Stimulated activated CD8-positive, alpha-beta memory T cell treated with anti-CD3 and anti-CD28 coated beads, Interleukin-12 subunit alpha, Interleukin-12 subunit beta, amount 100 ng/mL, for 1 hour (primary cell): ENCODE data around the gene LRP1B.
"Not testable (repeated sequence)": the region's sequence is repeated elsewhere in the genome, so short reads cannot be mapped to it uniquely, and the experiment has no call there.

Source experiments
- DNase-seq: peaks from one replicate; pipeline ENCODE4 v3.0.0-alpha.2; 2020; ENCODE audit warnings: low read depth

Gene LRP1B

DNA sequence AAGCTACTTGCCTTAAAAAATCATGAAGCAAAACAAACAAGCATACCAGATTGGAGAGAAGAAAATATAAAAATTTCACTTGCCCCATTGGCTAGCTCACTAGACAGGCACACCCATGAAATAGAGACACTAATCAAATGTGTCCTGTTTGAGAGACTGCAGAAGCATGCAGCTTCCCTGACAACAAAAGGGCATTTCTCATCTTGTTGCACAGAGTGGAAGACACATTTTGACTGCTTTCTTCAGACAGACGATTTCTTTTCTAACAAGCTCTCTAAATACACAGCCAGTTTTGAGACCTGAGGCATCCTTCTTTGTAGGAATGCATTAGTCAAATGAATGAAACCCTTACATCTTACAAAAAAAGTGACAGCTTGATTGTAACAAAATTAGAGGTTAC, 1792.0 kb downstream of the LRP1B start:
- DNase-seq, result no peak

GRCh38 chr2:140337061-140337460, 1793.8 kb downstream of the LRP1B start:
- no peak for DNase-seq

DNA sequence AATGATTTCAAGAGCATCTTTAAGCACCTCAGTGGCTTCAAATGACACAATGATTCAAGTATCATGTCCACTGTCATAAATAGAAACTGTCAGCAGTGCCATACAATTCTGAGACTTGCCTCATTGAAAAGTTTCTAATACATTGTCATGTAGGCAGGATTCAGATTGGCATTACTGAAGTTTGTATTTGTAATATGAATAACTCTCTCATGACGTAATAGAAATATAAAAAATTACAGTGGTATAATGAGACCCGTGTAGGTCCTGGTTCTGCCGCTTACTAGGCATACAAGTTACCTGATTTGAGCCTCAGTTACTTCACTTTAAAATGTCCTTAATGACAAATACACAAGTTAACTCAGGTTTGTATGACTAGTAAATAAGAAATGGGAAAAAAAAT, 1814.5 kb downstream of the LRP1B start:
- no peak for DNase-seq

DNA sequence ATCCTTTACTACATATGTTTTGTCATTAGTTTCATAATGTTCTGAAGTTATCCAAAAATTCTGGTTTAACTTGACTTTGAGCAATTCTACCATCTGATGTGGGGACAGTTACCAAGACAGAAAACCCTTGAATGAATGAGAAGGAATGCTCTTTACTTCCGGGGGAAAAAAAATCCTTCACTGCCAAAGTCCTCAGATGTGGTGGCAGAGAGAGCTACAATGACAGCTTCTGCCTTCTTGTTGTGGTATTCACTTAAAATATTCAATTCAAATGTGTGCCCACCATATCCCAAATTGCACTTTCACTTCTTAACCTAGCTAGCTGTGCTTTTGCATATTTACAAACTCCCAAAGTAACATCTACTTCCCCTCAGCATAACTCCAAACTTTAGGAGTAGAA, 1818.9 kb downstream of the LRP1B start:
- DNase-seq, result no peak

DNA sequence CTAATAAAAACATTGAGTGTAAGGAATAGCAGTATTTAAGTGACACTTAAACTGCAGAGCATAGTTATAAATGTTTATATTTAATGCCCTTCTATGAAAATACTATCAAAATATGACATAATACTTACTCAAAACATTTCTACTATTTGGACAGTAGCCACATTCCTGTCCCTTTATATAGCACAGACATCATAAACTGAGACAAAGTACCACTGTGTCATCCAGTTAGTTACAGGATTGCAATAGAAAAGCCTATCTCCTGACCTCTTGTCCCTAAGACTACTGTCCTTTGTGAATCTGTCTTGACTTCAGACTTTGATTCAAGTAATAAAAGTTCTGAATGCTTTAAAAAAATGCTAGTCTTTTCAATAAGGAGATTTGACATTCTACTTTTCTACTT, 1822.1 kb downstream of the LRP1B start:
- no peak for DNase-seq

GRCh38 chr2:140307532-140307931, 1823.3 kb downstream of the LRP1B start:
- DNase-seq, result no peak

- no peak for DNase-seq
Measured at GRCh38 chr2:140295767-140296166, 1835.0 kb downstream of the LRP1B start.

DNA sequence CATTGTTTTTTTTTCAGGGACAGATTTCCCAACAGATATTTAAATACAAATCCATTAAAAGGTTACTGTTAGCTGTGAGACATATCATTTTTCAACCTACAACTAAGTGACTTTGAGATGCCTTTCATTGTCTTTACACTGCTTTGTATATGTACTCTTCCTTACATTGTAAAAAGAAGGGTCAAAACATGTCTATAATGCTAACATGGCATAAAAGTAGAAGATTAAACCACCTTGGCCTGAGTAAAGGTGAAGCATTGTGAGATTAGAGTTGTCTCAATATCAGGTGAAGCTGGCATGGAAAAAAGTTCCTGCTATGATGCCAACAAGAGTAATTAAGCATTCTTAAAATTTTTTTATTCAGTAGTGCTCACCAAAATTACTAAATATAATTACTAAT, 1842.1 kb downstream of the LRP1B start:
- no peak for DNase-seq

DNA sequence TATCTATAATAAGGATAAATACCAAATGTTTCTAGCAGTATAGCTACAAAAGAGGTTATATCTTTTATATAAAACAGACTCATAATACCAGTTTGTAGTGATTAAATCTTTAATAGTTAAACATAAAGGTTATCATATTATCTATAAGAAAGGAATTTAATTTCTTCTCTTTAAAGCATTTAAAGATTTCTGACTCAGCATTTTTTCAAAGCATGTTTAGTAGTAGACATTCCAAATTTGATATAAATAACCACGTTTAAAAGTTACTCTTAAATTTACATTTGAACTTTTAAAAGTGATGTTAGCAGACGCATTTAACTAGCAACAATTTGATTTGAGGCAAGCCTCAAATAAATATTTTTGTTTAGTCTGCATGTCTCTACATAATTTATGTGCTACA, 1842.6 kb downstream of the LRP1B start:
- no peak for DNase-seq

GRCh38 chr2:140286377-140286776, 1844.4 kb downstream of the LRP1B start:
- DNase-seq, result no peak

DNA sequence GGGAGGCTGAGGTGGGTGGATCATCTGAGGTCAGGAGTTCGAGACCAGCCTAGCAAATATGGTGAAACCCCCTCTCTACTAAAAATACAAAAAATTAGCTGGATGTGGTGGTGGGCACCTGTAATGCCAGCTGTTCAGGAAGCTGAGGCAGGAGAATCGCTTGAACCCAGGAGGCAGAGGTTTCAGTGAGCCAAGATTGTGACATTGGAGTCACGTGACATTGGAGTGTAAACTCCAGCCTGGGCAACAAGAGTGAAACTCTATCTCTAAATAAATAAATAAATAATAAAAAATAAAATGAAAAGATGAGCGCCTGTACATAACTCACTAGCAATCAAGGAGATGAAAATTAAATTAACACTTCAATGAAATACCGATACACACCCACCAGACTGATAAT, 1853.5 kb downstream of the LRP1B start:
- DNase-seq, result not testable (repeated sequence)

- DNase-seq, result no peak
Measured at GRCh38 chr2:140276661-140277060, 1854.2 kb downstream of the LRP1B start.

DNA sequence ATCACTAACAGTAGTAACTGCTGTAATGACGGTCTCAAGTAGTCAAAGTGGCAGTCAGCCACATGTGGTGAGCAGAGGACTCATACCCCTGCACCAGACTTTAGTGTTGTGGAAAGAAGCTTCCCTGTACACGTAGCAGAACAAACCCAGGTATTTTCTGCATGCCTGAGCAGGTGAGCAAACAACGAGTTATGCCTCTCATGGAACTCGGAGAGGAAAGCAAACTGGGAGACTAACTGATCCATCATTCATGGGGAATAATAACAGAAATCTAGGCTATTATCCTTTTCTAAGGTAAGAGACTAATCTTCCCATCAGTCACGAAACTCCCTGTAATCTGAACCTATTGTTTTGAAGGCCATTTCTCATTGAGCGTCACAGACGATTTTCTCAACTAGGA, 1855.4 kb downstream of the LRP1B start:
- DNase-seq, result no peak

DNA sequence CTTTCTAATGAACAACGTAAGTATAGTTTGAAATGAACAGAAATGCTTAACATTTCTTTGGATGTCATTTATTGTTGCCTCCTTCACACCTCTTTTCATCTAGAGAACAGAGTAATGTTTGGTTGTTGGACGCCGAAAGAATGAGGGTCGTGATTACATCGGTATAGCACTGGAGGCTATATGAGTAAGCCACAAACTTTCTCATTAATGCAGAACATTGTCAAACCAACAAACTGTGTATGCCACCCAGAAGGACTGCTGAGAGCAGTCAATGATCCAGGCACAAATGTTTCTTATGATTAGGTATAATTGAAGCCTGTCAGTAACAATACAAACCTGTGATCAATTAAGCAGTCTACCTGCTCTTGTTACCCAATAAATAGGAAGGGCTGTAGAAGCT, 1855.9 kb downstream of the LRP1B start:
- DNase-seq, result no peak

DNA sequence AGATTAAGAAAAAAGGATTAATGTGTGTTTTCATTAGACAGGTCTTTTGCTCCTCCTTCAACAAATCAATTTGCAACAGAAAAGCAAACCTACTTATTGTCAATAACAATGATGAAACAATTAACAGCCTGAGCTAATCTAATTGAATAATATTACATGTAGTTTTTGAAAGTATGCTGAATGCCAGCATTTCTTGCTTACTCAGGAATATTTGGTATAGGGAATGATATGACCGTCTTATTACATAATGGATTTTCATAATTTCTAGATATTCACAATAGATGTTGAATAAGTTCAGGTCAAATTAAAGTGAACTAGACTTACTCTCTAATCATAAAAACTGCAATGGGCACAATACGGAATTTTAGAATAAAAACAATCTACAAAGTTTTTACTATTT, 1856.9 kb downstream of the LRP1B start:
- no peak for DNase-seq

- DNase-seq, result no peak
Measured at GRCh38 chr2:140273408-140273807, 1857.4 kb downstream of the LRP1B start.

DNA sequence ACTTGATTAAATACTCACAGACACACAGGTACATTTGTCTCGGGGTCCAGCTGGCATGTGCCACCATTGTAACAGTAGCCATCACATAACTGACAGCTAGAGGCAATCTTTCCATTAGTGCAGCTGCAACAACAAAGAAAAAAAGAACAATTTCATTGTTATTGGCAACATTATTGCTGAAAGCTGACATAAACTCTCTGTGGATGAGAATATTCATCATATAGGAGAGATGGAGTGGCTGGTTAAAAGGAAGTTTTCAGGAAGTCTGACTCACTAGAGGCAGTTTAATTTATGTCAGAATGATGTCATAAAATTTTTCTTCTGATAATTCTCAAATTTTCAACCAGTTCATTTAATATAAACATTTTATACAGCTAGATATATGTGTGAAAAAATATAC, 1860.6 kb downstream of the LRP1B start:
- no peak for DNase-seq

DNA sequence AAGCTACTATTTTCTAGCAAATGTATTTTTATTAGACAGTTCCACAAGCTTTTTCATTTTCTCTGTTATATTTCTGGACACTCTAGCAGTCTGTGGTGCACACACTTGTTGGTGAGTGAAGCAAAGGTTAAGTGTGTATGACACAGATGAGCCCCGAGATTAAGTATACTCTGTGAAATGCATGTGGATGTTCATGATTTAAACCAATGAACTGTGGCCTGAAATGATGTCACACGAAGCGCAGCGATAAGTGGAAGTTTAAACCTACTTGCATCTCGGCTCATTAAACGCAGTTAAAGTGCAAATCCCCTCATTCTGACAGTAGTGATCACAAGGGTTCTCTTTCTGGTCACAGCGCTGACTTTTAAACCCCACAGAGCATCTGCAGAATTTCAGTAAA, 1861.8 kb downstream of the LRP1B start:
- DNase-seq, result no peak

- DNase-seq, result no peak
Measured at GRCh38 chr2:140262908-140263307, 1867.9 kb downstream of the LRP1B start.

- no peak for DNase-seq
Measured at GRCh38 chr2:140257692-140258300, 1873.0 kb downstream of the LRP1B start.

- no peak for DNase-seq
Measured at GRCh38 chr2:140256080-140256479, 1874.7 kb downstream of the LRP1B start.

- DNase-seq, result no peak
Measured at GRCh38 chr2:140249821-140250220, 1881.0 kb downstream of the LRP1B start.

- no peak for DNase-seq
Measured at GRCh38 chr2:140248623-140249022, 1882.2 kb downstream of the LRP1B start.

DNA sequence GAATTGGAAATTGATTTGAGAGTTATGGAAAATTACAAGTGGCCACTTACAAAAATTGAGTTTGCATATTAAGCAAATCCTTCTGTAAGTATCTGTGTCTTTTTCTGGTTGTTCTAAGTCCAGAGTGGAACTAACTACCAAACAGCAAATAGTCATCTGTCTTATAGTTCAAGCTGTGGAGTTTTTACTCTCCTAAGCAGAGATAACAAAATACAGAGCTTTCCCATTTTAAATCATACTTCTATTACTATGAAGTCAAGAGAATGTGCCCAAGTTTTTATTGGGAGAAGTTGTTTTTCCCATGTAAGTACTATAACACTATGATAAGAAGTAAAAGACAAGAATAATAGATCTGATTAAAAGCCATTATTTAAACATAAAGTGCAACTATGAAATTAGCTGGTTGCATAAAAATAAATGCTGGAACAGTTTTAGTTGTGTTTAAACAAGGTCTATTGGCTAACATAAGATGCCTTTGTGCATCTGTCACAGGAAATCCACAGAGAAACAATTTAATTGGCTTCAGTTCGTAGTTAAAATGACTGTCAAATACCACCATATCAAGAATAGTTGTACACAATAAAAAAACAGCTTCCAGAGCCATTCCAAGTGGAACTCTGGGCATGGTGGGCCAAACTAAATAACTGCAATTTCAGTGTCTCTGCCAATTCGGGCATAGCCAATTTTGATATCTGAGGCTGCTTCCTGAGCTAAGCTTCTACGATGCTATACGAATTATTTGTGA, 1883.2 kb downstream of the LRP1B start:
- no peak for DNase-seq
